Measurements from ENCODE around the gene SIN3A. TPM values are rescaled to one million over a fixed set of nuclear protein-coding genes. Genes with fewer than 3 reads are reported as not detected.
A peak's percentile ranks its signal among the peaks of the same experiment; 100 is the strongest.
"Not testable (repeated sequence)": the region's sequence is repeated elsewhere in the genome, so short reads cannot be mapped to it uniquely, and the experiment has no call there.

SIN3A gene
- total and polyA plus RNA-seq, 2 donors, result 34.2 to 50.3 TPM

GRCh38 chr15:75454471-75455378, 3.2 kb upstream of the SIN3A start:
- 1% methylated on average over 116 of the region's 116 CpGs for WGBS
- peak; percentile 1 for DNase-seq (ENCODE audit: extremely low spot score)
- Histone ChIP-seq H3K36me3 (ENCODE audit: insufficient read depth) (no peaks in the 10 kb centered on the region), H3K4me1 (ENCODE audit: insufficient read depth) (no peaks in the 10 kb centered on the region), H3K27ac (ENCODE audit: low read depth) (peak overlapping the region; percentile 86), H3K4me3 (ENCODE audit: low read depth, low read length) (peak overlapping the region; percentile 90)

GRCh38 chr15:75453703-75454470, 2.4 kb upstream of the SIN3A start:
- WGBS, result under 1% methylated on average over 57 of the region's 57 CpGs
- Histone ChIP-seq H3K27ac (ENCODE audit: low read depth) (peak overlapping the region; percentile 95), H3K36me3 (ENCODE audit: insufficient read depth) (no peaks in the 10 kb centered on the region), H3K4me1 (ENCODE audit: insufficient read depth) (no peaks in the 10 kb centered on the region), H3K4me3 (ENCODE audit: low read depth, low read length) (peak overlapping the region; percentile 90)
- peak; percentile 100 for DNase-seq (ENCODE audit: extremely low spot score)

- Histone ChIP-seq H3K4me3 (ENCODE audit: low read depth, low read length) (peak overlapping the region; percentile 55), H3K27ac (ENCODE audit: low read depth) (peak overlapping the region; percentile 95), H3K36me3 (ENCODE audit: insufficient read depth) (no peaks in the 10 kb centered on the region), H3K4me1 (ENCODE audit: insufficient read depth) (no peaks in the 10 kb centered on the region)
- WGBS, result under 1% methylated on average over 38 of the region's 38 CpGs
- DNase-seq (ENCODE audit: extremely low spot score), result peak; percentile 10
These were observed 1.6 kb upstream of the SIN3A start for GRCh38 chr15:75452865-75453702.

GRCh38 chr15:75452364-75452864, 924 bp upstream of the SIN3A start:
- H3K36me3 ChIP-seq (ENCODE audit: insufficient read depth), result no peaks in the 10 kb centered on the region
- H3K4me1 ChIP-seq (ENCODE audit: insufficient read depth), result no peaks in the 10 kb centered on the region
- H3K27ac ChIP-seq (ENCODE audit: low read depth), result peak overlapping the region; percentile 95
- DNase-seq (ENCODE audit: extremely low spot score), result peak; percentile 69
- under 1% methylated on average over 16 of the region's 16 CpGs for WGBS
- H3K4me3 ChIP-seq (ENCODE audit: low read depth, low read length), result peak overlapping the region; percentile 55

- 1% methylated on average over 45 of the region's 45 CpGs for WGBS
- peak overlapping the region; percentile 99 for H3K27ac ChIP-seq (ENCODE audit: low read depth)
- no peak for DNase-seq (ENCODE audit: extremely low spot score)
- H3K36me3 ChIP-seq (ENCODE audit: insufficient read depth), result no peaks in the 10 kb centered on the region
- H3K4me3 ChIP-seq (ENCODE audit: low read depth, low read length), result peak overlapping the region; percentile 87
- H3K4me1 ChIP-seq (ENCODE audit: insufficient read depth), result no peaks in the 10 kb centered on the region
These were observed 252 bp downstream of the SIN3A start for GRCh38 chr15:75451202-75451673.

GRCh38 chr15:75450307-75451201, 936 bp downstream of the SIN3A start:
- Histone ChIP-seq H3K4me3 (ENCODE audit: low read depth, low read length) (peak overlapping the region; percentile 87), H3K27ac (ENCODE audit: low read depth) (peak overlapping the region; percentile 34), H3K36me3 (ENCODE audit: insufficient read depth) (no peaks in the 10 kb centered on the region), H3K4me1 (ENCODE audit: insufficient read depth) (peaks cover 1% of the 10 kb centered on the region)
- DNase-seq (ENCODE audit: extremely low spot score), result peak; percentile 95
- under 1% methylated on average over 62 of the region's 62 CpGs for WGBS

- Histone ChIP-seq H3K4me1 (ENCODE audit: insufficient read depth) (peaks cover 1% of the 10 kb centered on the region), H3K36me3 (ENCODE audit: insufficient read depth) (no peaks in the 10 kb centered on the region), H3K27ac (ENCODE audit: low read depth) (peak overlapping the region; percentile 29), H3K4me3 (ENCODE audit: low read depth, low read length) (peak overlapping the region; percentile 87)
- 40% methylated on average over 14 of the region's 14 CpGs for WGBS
- DNase-seq (ENCODE audit: extremely low spot score), result no peak
These were observed 1.7 kb downstream of the SIN3A start for GRCh38 chr15:75449585-75450306.

- DNase-seq (ENCODE audit: extremely low spot score); H3K4me1 ChIP-seq (ENCODE audit: insufficient read depth); H3K27ac ChIP-seq (ENCODE audit: low read depth); H3K36me3 ChIP-seq (ENCODE audit: insufficient read depth); H3K4me3 ChIP-seq (ENCODE audit: low read depth, low read length): not testable (repeated sequence)
- WGBS, result 87% methylated on average over 13 of the region's 13 CpGs
These were observed 3.3 kb downstream of the SIN3A start for GRCh38 chr15:75448171-75448570.

GRCh38 chr15:75446151-75446550, 5.3 kb downstream of the SIN3A start:
- no peak overlapping the region for H3K4me3 ChIP-seq (ENCODE audit: low read depth, low read length)
- H3K4me1 ChIP-seq (ENCODE audit: insufficient read depth), result peaks cover 1% of the 10 kb centered on the region
- 83% methylated on average over 3 of the region's 3 CpGs for WGBS
- no peak for DNase-seq (ENCODE audit: extremely low spot score)
- no peaks in the 10 kb centered on the region for H3K36me3 ChIP-seq (ENCODE audit: insufficient read depth)
- no peak overlapping the region for H3K27ac ChIP-seq (ENCODE audit: low read depth)

GRCh38 chr15:75445324-75445723, 6.2 kb downstream of the SIN3A start:
- DNase-seq (ENCODE audit: extremely low spot score); H3K4me3 ChIP-seq (ENCODE audit: low read depth, low read length); H3K36me3 ChIP-seq (ENCODE audit: insufficient read depth); H3K27ac ChIP-seq (ENCODE audit: low read depth); H3K4me1 ChIP-seq (ENCODE audit: insufficient read depth): not testable (repeated sequence)
- WGBS, result 92% methylated on average over 10 of the region's 10 CpGs

- H3K36me3 ChIP-seq (ENCODE audit: insufficient read depth); H3K27ac ChIP-seq (ENCODE audit: low read depth); DNase-seq (ENCODE audit: extremely low spot score); H3K4me1 ChIP-seq (ENCODE audit: insufficient read depth); H3K4me3 ChIP-seq (ENCODE audit: low read depth, low read length): not testable (repeated sequence)
- 80% methylated on average over 8 of the region's 8 CpGs for WGBS
These were observed 7.5 kb downstream of the SIN3A start for GRCh38 chr15:75443972-75444453.
